ENCODE results near the gene NPY5R. TPM values are rescaled to one million over a fixed set of nuclear protein-coding genes. Genes with fewer than 3 reads are reported as not detected.
A peak's percentile ranks its signal among the peaks of the same experiment; 100 is the strongest.

The NPY5R gene
- polyA plus RNA-seq, 1 donor (not counting 4 experiments of a cell fraction or from before 2014, with no cell fraction given), result not detected

DNA sequence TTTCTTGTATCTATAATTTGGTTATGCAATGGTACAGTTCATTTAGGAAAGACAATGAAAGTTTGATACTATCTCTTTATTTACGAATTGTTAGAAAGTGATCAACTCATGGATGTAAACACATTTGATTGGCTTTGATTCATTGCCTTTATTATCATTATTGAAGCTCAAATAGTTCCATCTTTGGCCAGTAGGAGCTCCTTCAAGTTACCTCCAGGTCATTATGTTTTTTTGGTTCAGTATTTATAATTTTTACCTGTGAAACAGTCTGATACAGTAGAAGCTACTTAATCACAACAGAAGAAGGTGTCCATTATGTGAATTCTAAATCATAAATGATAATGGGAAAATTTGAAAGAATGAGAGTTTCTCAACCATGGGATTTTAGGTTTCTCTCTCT is 12.4 kb downstream of the NPY5R start:
- no peak for FAIRE-seq
- no peak for DNase-seq (ENCODE audit: low read depth, low spot score)
- H3K36me3 ChIP-seq (ENCODE audit: control insufficient read depth in 2 of 2, extremely low read depth in 1 of 2, insufficient read depth in 2 of 2, low read length in 2 of 2), result no peaks in the 10 kb centered on the region
- H3K9me3 ChIP-seq (ENCODE audit: control insufficient read depth, low read depth, low read length), result no peaks in the 10 kb centered on the region
- no peak for TF ChIP-seq EZH2 (IDR thresholded peaks at IDR 0.05; ENCODE audit: low read length)
- TF ChIP-seq, protein P1, sequence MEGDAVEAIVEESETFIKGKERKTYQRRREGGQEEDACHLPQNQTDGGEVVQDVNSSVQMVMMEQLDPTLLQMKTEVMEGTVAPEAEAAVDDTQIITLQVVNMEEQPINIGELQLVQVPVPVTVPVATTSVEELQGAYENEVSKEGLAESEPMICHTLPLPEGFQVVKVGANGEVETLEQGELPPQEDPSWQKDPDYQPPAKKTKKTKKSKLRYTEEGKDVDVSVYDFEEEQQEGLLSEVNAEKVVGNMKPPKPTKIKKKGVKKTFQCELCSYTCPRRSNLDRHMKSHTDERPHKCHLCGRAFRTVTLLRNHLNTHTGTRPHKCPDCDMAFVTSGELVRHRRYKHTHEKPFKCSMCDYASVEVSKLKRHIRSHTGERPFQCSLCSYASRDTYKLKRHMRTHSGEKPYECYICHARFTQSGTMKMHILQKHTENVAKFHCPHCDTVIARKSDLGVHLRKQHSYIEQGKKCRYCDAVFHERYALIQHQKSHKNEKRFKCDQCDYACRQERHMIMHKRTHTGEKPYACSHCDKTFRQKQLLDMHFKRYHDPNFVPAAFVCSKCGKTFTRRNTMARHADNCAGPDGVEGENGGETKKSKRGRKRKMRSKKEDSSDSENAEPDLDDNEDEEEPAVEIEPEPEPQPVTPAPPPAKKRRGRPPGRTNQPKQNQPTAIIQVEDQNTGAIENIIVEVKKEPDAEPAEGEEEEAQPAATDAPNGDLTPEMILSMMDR (optimal IDR thresholded peaks at IDR 0.05 in 1 of 3, IDR thresholded peaks at IDR 0.05 in 1 of 3, conservative IDR thresholded peaks at IDR 0.05 in 1 of 3; ENCODE audit: extremely low read depth in 1 of 3, insufficient read depth in 2 of 3, low read length in 3 of 3), result peak in 1 of 3 experiments; percentile 11
- no peaks in the 10 kb centered on the region for H3K9me1 ChIP-seq (ENCODE audit: control insufficient read depth, extremely low read depth, insufficient read depth, low read length)
- no peaks in the 10 kb centered on the region for H3K27me3 ChIP-seq (ENCODE audit: control insufficient read depth, extremely low read depth, insufficient read depth, low read length)
- no peaks in the 10 kb centered on the region for H4K20me1 ChIP-seq (ENCODE audit: control insufficient read depth, extremely low read depth, insufficient read depth, low read length)
- no peak overlapping the region for H3K4me3 ChIP-seq (ENCODE audit: control insufficient read depth in 2 of 3, extremely low read depth in 1 of 3, insufficient read depth in 2 of 3, low read depth in 1 of 3, low read length in 3 of 3)
- H3K4me1 ChIP-seq (ENCODE audit: control insufficient read depth, extremely low read depth, insufficient read depth, low read length), result no peaks in the 10 kb centered on the region
- no peak overlapping the region for H3K9ac ChIP-seq (ENCODE audit: control insufficient read depth, extremely low read depth, insufficient read depth, low read length)
- dilution Hi-C loops (cut with MboI; ENCODE audit: extremely low pct_ligation_motif_present, low sequenced_read_pairs), result no loop called here
- H3K79me2 ChIP-seq (ENCODE audit: control insufficient read depth, insufficient read depth, low read length), result no peaks in the 10 kb centered on the region
- H3K27ac ChIP-seq (ENCODE audit: control insufficient read depth, insufficient read depth, low read length), result no peak overlapping the region
- no peak overlapping the region for H3K4me2 ChIP-seq (ENCODE audit: control insufficient read depth, extremely low read depth, insufficient read depth, low read depth, low read length)
- no peak overlapping the region for H2AFZ ChIP-seq (ENCODE audit: control insufficient read depth, low read length)

DNA sequence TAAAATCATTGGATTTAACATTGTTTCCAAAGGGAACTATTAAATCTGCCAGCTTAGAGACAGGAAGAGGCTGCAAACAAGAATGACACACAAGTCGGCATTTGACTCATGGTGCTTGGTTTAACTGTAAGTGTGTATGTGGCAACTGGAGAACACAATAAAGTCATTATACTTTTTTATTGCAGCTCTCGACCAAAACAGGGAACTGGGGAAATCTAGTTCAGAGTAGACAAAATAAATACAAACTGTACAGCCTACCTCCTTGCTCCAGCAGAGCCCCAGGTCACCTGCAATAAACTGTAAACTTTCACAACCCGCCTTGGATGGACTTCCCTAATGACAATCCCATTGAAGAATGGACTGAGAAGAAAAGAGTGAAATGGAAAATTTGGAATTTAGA is 24.0 kb downstream of the NPY5R start:
- no peaks in the 10 kb centered on the region for H3K4me1 ChIP-seq (ENCODE audit: control insufficient read depth, extremely low read depth, insufficient read depth, low read length)
- H3K27me3 ChIP-seq (ENCODE audit: control insufficient read depth, extremely low read depth, insufficient read depth, low read length), result no peaks in the 10 kb centered on the region
- no peaks in the 10 kb centered on the region for H3K36me3 ChIP-seq (ENCODE audit: control insufficient read depth in 2 of 2, extremely low read depth in 1 of 2, insufficient read depth in 2 of 2, low read length in 2 of 2)
- H3K9me3 ChIP-seq (ENCODE audit: control insufficient read depth, low read depth, low read length), result no peaks in the 10 kb centered on the region
- no peaks in the 10 kb centered on the region for H3K79me2 ChIP-seq (ENCODE audit: control insufficient read depth, insufficient read depth, low read length)
- dilution Hi-C loops (cut with MboI; ENCODE audit: extremely low pct_ligation_motif_present, low sequenced_read_pairs), result no loop called here
- TF ChIP-seq, protein P1 (optimal IDR thresholded peaks at IDR 0.05 in 1 of 3, IDR thresholded peaks at IDR 0.05 in 1 of 3, conservative IDR thresholded peaks at IDR 0.05 in 1 of 3; ENCODE audit: extremely low read depth in 1 of 3, insufficient read depth in 2 of 3, low read length in 3 of 3), result no peak
- no peak for TF ChIP-seq EZH2 (IDR thresholded peaks at IDR 0.05; ENCODE audit: low read length)
- DNase-seq (ENCODE audit: low read depth, low spot score), result no peak
- H2AFZ ChIP-seq (ENCODE audit: control insufficient read depth, low read length), result no peak overlapping the region
- H3K9me1 ChIP-seq (ENCODE audit: control insufficient read depth, extremely low read depth, insufficient read depth, low read length), result no peaks in the 10 kb centered on the region
- H3K9ac ChIP-seq (ENCODE audit: control insufficient read depth, extremely low read depth, insufficient read depth, low read length), result no peak overlapping the region
- H3K4me3 ChIP-seq (ENCODE audit: control insufficient read depth in 2 of 3, extremely low read depth in 1 of 3, insufficient read depth in 2 of 3, low read depth in 1 of 3, low read length in 3 of 3), result no peak overlapping the region
- H4K20me1 ChIP-seq (ENCODE audit: control insufficient read depth, extremely low read depth, insufficient read depth, low read length), result no peaks in the 10 kb centered on the region
- FAIRE-seq, result no peak
- no peak overlapping the region for H3K27ac ChIP-seq (ENCODE audit: control insufficient read depth, insufficient read depth, low read length)
- H3K4me2 ChIP-seq (ENCODE audit: control insufficient read depth, extremely low read depth, insufficient read depth, low read depth, low read length), result no peak overlapping the region
